Spinal cord (tissue), 10 donors: ENCODE measurements around the gene NVL. TPM values are rescaled to one million over a fixed set of nuclear protein-coding genes. Genes with fewer than 3 reads are reported as not detected.

Experiments
- DNase-seq, 6 donors: peaks; one replicate each; pipeline versions ENCODE4 v3.0.0 to v3.0.0-alpha.2; 2013 to 2015; ENCODE audit warnings: low spot score in 6 of 6, low read depth in 4 of 6
- H3K27ac ChIP-seq: one replicate; pipeline ENCODE4 v1.5.1; 2013; ENCODE audit warnings: low read depth, low read length, control low read depth
- H3K27me3 ChIP-seq: one replicate; pipeline ENCODE4 v1.6.1; 2013; ENCODE audit warnings: low read length; ENCODE audit not compliant: control insufficient read depth, insufficient read depth
- H3K36me3 ChIP-seq: one replicate; pipeline ENCODE4 v1.6.1; 2013; ENCODE audit warnings: low read length; ENCODE audit not compliant: control insufficient read depth, insufficient read depth
- H3K4me1 ChIP-seq: one replicate; pipeline ENCODE4 v1.6.1; 2013; ENCODE audit warnings: low read length; ENCODE audit not compliant: control insufficient read depth, insufficient read depth
- H3K4me3 ChIP-seq: one replicate; pipeline ENCODE4 v1.5.1; 2013; ENCODE audit warnings: low read depth, low read length, control low read depth
- H3K9me3 ChIP-seq: one replicate; pipeline ENCODE4 v1.6.1; 2013; ENCODE audit warnings: low read length; ENCODE audit not compliant: control insufficient read depth, insufficient read depth
- WGBS: methylation state at CpG from one replicate; pipeline ENCODE4 v1.1.5; 2013; ENCODE audit warnings: missing lambda C conversion rate; ENCODE audit not compliant: insufficient coverage; 5-methylcytosine and 5-hydroxymethylcytosine counted together
- polyA plus RNA-seq, 2 donors: library from polyadenylated mRNA; unstranded; fragments of 120-200 nt; gene quantifications; one replicate each; pipeline ENCODE4 v1.2.1, GENCODE V29; 2013; ENCODE audit not compliant: insufficient read length in 2 of 2
- total RNA-seq, 2 donors: library from RNA; depleted of rRNA in 1 of 2; stranded (reverse); fragments of 120-200 nt in 1 of 2; fragments of >200 nt in 1 of 2; gene quantifications; one replicate each; pipeline versions ENCODE4 v1.2.3 to v1.2.4, GENCODE V29; 2013 to 2014
- donor health status: healthy.

NVL gene
- total and polyA plus RNA-seq, 4 donors, result 29.6 to 33.9 (median 31.4) TPM

DNA sequence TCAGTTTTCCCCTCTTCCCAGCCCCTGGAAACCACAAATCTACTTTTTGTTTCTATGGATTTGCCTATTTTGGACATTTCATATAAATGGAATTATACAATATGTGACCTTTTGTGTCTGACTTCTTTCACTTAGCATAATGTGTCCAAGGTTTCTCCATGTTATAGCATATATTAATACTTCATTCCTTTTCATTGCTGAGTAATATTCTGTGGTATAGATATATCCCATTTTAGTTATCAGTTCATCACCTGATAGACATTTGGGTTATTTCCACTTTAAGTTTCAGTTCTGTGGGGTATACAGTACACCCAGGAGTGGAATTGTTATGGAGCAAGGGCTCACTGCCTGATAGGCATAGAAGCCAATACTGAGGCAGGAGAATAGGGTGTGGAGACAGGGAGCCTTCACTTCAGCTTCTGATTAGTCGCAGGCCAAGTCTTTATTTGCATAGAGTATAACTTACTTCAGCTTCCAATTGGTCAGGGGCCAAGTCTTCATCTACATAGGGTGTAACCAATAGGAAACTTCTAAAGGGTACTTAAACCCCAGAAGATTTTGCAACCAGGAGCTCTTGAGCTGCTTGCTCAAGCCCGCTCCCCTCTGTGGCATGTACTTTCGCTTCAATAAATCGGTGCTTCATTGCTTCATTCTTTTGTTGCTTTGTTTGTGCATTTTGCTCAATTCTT lies 8.3 kb upstream of the NVL start:
- Histone ChIP-seq H3K36me3 (no peaks in the 10 kb centered on the region), H3K4me3 (no peak overlapping the region), H3K27me3 (peaks cover 6% of the 10 kb centered on the region), H3K27ac (no peak overlapping the region), H3K9me3 (no peaks in the 10 kb centered on the region), H3K4me1 (peaks cover 6% of the 10 kb centered on the region)
- DNase-seq, result no peak
- WGBS, result 75% methylated on average over 3 of the region's 4 CpGs

DNA sequence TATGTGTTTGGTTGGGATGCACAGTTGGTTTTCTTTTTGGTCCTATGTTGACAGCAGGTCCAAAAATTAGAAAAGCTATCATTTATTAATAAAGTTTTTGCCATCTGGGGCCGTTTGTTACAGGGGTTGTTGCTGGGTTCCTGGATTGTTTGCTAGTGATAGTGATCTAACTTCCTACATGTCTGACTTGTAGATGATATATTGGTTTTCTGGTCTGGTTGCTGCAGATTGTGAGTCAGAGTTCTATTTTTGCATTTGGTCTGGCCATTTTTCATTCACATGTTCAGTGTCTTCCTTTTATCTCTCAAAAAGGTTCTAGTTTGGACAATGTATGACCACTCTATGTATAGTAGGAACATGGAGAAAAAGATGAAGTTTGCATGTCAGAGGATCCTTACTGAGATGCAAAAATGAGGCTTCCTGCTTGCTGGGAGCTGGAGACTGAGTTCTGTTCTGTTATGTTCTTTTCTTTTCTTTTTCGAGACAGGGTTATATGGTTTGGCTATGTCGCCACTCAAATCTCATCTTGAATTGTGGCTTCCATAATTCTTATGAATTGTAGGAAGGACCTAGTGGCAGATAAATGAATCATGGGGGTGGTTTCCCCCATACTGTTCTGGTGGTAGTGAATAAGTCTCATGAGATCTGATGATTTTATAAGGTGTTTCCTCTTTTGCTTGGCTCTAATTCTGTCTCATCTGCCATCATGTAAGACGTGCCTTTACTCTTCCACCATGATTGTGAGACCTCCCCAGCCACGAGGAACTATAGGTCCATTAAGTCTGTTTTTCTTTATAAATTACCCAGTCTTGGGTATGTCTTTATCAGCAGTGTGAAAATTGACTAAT lies 4.2 kb upstream of the NVL start:
- no peak for DNase-seq

GRCh38 chr1:224333309-224333926 lies 3.4 kb upstream of the NVL start:
- Histone ChIP-seq H3K4me1 (peaks cover 8% of the 10 kb centered on the region), H3K9me3 (no peaks in the 10 kb centered on the region), H3K27ac (no peak overlapping the region), H3K27me3 (no peaks in the 10 kb centered on the region), H3K36me3 (no peaks in the 10 kb centered on the region), H3K4me3 (no peak overlapping the region)
- DNase-seq, result peak; percentile 17 to 89 (median 37)
- WGBS, result 14% methylated on average over 1 of the region's 3 CpGs

More for the DNA sequence above, 4.2 kb upstream of the NVL start:
- H3K36me3 ChIP-seq, result no peaks in the 10 kb centered on the region
- no CpG with 5 or more reads among the region's 5 CpGs for WGBS
- no peak overlapping the region for H3K27ac ChIP-seq
- H3K4me1 ChIP-seq, result peaks cover 3% of the 10 kb centered on the region
- H3K4me3 ChIP-seq, result no peak overlapping the region
- H3K27me3 ChIP-seq, result no peaks in the 10 kb centered on the region
- no peaks in the 10 kb centered on the region for H3K9me3 ChIP-seq

DNA sequence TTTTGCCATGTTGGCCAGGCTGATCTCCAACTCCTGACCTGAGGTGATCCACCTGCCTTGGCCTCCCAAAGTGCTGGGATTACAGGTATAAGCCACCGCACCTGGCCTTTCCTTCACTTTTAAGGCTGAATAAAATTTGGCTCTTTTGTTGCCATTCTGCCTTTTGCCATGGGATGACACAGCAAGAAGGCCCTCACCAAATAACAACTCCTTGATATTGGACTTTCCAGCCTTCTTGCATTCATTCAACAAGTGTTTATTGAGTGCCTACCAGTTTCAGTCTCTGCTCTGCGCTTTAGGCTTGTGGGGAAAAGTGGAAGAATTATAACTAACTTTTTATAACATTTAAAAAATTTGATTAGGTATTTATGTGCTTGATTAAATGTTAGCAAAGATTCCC lies 1.9 kb upstream of the NVL start:
- 100% methylated on average over 1 of the region's 2 CpGs for WGBS
- no peak overlapping the region for H3K4me3 ChIP-seq

DNA sequence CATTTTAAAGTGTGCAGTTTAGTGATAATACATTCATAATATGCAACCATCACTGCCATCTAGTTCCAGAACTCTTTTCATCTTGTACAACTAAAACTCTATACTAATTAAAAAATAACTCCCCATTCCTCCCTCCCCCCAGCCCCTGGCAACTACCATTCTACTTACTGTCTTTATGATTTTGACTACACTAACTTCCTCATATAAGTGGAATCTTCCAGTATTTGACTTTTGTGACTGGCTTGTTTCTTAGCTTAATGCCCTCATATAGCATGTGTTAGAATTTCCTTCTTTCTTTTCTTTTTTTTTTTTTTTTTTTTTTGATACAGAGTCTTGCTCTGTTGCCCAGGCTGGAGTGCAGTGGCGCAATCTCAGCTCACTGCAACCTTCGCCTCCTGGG lies 1.4 kb upstream of the NVL start:
- Histone ChIP-seq H3K4me1 (peaks cover 8% of the 10 kb centered on the region), H3K27me3 (no peaks in the 10 kb centered on the region), H3K9me3 (no peaks in the 10 kb centered on the region), H3K4me3 (no peak overlapping the region), H3K36me3 (no peaks in the 10 kb centered on the region), H3K27ac (no peak overlapping the region)
- no peak for DNase-seq
- no CpG with 5 or more reads among the region's 2 CpGs for WGBS

More for the DNA sequence above, 1.9 kb upstream of the NVL start:
- no peak overlapping the region for H3K27ac ChIP-seq
- no peaks in the 10 kb centered on the region for H3K36me3 ChIP-seq
- H3K9me3 ChIP-seq, result no peaks in the 10 kb centered on the region
- DNase-seq, result no peak
- peaks cover 8% of the 10 kb centered on the region for H3K4me1 ChIP-seq
- H3K27me3 ChIP-seq, result no peaks in the 10 kb centered on the region

DNA sequence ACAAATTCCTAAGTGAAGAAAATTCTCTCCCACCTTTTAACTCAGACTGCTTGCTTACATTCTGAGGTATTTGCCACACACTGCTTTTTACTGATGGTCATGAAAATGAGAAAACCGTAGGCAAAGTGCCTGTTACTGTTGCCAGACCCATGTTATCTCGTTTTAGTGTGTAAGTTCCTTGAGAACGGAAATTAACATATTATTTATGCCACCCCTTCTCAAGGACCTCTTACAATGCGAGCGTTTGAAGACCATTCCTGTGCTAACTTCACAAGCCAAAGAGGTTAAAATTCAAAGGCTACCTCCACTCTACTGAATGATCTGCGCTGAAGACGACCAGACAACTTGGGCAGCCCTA lies 509 bp downstream of the NVL start:
- no peaks in the 10 kb centered on the region for H3K27me3 ChIP-seq

GRCh38 chr1:224328644-224329043 lies 1.3 kb downstream of the NVL start:
- peaks cover 11% of the 10 kb centered on the region for H3K36me3 ChIP-seq
- no peaks in the 10 kb centered on the region for H3K27me3 ChIP-seq
- DNase-seq, result no peak
- peaks cover 8% of the 10 kb centered on the region for H3K4me1 ChIP-seq
- no peak overlapping the region for H3K4me3 ChIP-seq
- no peak overlapping the region for H3K27ac ChIP-seq
- no peaks in the 10 kb centered on the region for H3K9me3 ChIP-seq
- 92% methylated on average over 2 of the region's 6 CpGs for WGBS

More for the DNA sequence above, 509 bp downstream of the NVL start:
- Histone ChIP-seq H3K36me3 (peaks cover 9% of the 10 kb centered on the region), H3K9me3 (no peaks in the 10 kb centered on the region), H3K4me1 (peaks cover 8% of the 10 kb centered on the region), H3K4me3 (peak overlapping the region; percentile 90), H3K27ac (peak overlapping the region; percentile 95)
- DNase-seq, result no peak
- 0% methylated on average over 4 of the region's 7 CpGs for WGBS

- Histone ChIP-seq H3K27ac (no peak overlapping the region), H3K9me3 (no peaks in the 10 kb centered on the region), H3K27me3 (no peaks in the 10 kb centered on the region), H3K4me3 (no peak overlapping the region), H3K36me3 (peaks cover 11% of the 10 kb centered on the region), H3K4me1 (peaks cover 8% of the 10 kb centered on the region)
- DNase-seq, result no peak
- no CpG with 5 or more reads among the region's 1 CpG for WGBS
Measured at GRCh38 chr1:224325959-224326358, 4.0 kb downstream of the NVL start.

GRCh38 chr1:224321706-224322105 lies 8.3 kb downstream of the NVL start:
- H3K9me3 ChIP-seq, result no peaks in the 10 kb centered on the region
- H3K27ac ChIP-seq, result no peak overlapping the region
- no peaks in the 10 kb centered on the region for H3K4me1 ChIP-seq
- DNase-seq, result no peak
- H3K27me3 ChIP-seq, result no peaks in the 10 kb centered on the region
- no peak overlapping the region for H3K4me3 ChIP-seq
- peaks cover 13% of the 10 kb centered on the region for H3K36me3 ChIP-seq
- no CpG with 5 or more reads among the region's 2 CpGs for WGBS
